ENCODE measurements around the gene TMEM178A. TPM values are rescaled to one million over a fixed set of nuclear protein-coding genes. Genes with fewer than 3 reads are reported as not detected.

The TMEM178A gene
- total and polyA plus RNA-seq, 10 donors = 0.49 to 2.1 (median 0.89) TPM

DNA sequence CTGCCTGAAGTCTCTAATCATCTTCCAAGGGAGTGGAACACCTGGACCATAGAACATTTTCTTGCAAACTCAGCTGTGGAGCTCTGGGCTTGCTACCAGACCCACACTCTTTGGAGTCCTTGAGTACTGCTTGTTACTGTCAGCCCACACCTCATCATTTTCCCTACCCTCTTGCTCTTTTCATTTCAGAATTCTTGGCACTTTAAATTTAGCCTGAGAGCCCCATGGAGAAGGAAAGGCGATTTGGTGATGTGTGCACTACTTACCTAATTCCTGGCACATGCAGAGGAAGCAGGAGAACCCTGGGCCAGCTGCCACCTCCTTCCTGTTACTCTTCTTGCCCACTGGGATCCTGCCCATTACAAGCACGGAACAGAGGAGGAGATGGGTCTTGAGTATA lies 31.7 kb downstream of the TMEM178A start:
- WGBS, 5 donors = 51 to 69% (median 57%) methylated on average over 2 of the region's 2 CpGs
- intact Hi-C loops (cut with DNase I; ENCODE audit: low total_unique reads) = no loop called here
- Histone ChIP-seq H3K9me3 (peaks cover 3 to 32% (median 31%) of the 10 kb centered on the region in 8 donors), H3K36me3 (no peaks in the 10 kb centered on the region), H3K4me3 (no peak overlapping the region), H3K27me3 (replicated peaks in 1 of 7) (no peaks in the 10 kb centered on the region), H3K4me1 (no peaks in the 10 kb centered on the region), H3K27ac (no peak overlapping the region)
- TF ChIP-seq, protein P1, sequence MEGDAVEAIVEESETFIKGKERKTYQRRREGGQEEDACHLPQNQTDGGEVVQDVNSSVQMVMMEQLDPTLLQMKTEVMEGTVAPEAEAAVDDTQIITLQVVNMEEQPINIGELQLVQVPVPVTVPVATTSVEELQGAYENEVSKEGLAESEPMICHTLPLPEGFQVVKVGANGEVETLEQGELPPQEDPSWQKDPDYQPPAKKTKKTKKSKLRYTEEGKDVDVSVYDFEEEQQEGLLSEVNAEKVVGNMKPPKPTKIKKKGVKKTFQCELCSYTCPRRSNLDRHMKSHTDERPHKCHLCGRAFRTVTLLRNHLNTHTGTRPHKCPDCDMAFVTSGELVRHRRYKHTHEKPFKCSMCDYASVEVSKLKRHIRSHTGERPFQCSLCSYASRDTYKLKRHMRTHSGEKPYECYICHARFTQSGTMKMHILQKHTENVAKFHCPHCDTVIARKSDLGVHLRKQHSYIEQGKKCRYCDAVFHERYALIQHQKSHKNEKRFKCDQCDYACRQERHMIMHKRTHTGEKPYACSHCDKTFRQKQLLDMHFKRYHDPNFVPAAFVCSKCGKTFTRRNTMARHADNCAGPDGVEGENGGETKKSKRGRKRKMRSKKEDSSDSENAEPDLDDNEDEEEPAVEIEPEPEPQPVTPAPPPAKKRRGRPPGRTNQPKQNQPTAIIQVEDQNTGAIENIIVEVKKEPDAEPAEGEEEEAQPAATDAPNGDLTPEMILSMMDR (IDR thresholded peaks at IDR 0.05 in 8 of 11, conservative IDR thresholded peaks at IDR 0.05 in 3 of 11) = no peak
- TF ChIP-seq POLR2AphosphoS5 (IDR thresholded peaks at IDR 0.05) (no peak), POLR2A (IDR thresholded peaks at IDR 0.05) (no peak)
- DNase-seq = no peak

DNA sequence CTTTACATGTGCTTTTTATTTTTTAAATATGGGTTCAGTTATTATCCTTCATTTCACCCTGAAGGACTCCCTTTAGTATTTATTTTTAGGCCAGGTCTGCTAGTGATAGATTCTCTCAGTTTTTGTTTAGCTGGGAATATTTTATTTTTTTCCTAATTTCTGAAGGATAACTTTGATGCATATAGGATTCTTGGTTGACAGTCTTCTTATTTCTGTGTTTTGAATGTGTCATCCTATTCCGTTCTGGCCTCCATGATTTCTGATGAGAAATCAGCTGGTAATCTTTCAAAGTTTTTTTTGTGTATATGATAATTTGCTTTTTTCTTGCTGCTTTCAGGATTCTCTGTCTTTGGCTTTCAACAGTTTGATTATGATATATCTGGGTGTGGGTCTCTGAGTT lies 35.4 kb downstream of the TMEM178A start:
- intact Hi-C loops (cut with DNase I; ENCODE audit: low total_unique reads) = no loop called here
- DNase-seq = no peak
- H3K4me1 ChIP-seq = no peaks in the 10 kb centered on the region
- H3K36me3 ChIP-seq = no peaks in the 10 kb centered on the region
- no peaks in the 10 kb centered on the region for H3K27me3 ChIP-seq (replicated peaks in 1 of 7)
- H3K9me3 ChIP-seq = peaks cover 3 to 44% (median 37%) of the 10 kb centered on the region in 8 donors
- no peak overlapping the region for H3K4me3 ChIP-seq
- H3K27ac ChIP-seq = no peak overlapping the region
- TF ChIP-seq, protein P1 (IDR thresholded peaks at IDR 0.05 in 8 of 11, conservative IDR thresholded peaks at IDR 0.05 in 3 of 11) = no peak
- TF ChIP-seq POLR2AphosphoS5 (IDR thresholded peaks at IDR 0.05) (no peak), POLR2A (IDR thresholded peaks at IDR 0.05) (no peak)
- WGBS, 5 donors = 90 to 100% (median 97%) methylated on average over 1 of the region's 1 CpG

DNA sequence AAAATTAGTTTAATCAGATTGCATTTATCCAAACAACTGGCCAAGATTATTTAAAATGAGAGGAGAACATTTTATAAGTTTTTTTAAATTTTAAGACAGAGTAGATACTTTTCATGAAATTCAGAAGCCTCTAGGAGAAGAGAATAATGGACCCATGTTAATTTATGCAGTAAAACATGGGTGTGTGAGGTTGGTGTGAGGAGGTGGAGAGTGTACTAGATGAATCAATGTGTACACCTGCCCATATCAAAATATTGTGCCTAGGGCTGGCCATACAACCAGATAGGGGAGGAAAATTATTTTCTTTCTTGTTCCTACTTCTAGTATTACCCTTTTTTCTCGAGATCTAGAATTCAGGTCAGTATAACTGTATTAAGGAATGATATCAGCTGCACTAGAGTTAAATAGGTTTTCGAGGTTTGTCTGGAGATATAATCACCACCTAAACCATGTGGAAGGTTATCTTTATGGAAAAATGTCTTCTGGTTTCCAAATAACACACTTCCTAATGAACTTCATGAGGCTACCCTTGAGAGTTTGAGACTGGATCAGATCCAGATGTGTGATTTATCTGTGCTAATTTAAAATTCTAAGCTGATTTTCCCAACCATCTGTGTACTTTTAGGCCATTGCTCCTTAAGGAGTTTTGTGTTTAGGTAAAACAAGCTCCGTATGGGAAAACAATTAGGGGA lies 37.6 kb downstream of the TMEM178A start:
- Histone ChIP-seq H3K4me3 (no peak overlapping the region), H3K9me3 (peaks cover 3 to 44% (median 37%) of the 10 kb centered on the region in 8 donors), H3K27ac (no peak overlapping the region), H3K4me1 (no peaks in the 10 kb centered on the region), H3K27me3 (replicated peaks in 1 of 7) (no peaks in the 10 kb centered on the region), H3K36me3 (no peaks in the 10 kb centered on the region)
- DNase-seq = no peak
- WGBS, 5 donors = 80 to 91% (median 82%) methylated on average over 3 of the region's 3 CpGs
- intact Hi-C loops (cut with DNase I; ENCODE audit: low total_unique reads) = no loop called here
- TF ChIP-seq POLR2A (IDR thresholded peaks at IDR 0.05) (no peak), POLR2AphosphoS5 (IDR thresholded peaks at IDR 0.05) (no peak)
- TF ChIP-seq, protein P1 (IDR thresholded peaks at IDR 0.05 in 8 of 11, conservative IDR thresholded peaks at IDR 0.05 in 3 of 11) = no peak

DNA sequence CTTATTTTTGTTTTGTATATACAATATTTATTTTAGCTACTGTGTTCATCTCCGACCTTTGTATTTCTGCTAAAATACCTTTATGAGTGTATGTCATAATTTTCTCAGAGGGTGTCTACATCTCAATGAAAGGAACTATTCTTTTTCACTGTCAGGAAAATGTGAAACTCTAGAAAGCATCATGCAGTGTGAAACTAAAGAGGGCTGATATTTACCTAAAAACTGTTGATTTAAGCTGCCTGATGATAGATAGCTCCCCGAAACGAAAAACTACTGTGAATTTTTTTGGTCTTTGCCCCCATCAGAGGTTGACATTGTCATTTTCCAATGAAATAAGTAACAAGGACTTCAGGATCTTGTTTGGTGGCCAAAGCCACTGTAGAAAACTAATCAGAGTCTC lies 38.8 kb downstream of the TMEM178A start:
- WGBS, 5 donors = 83 to 91% (median 87%) methylated on average over 3 of the region's 3 CpGs
- intact Hi-C loops (cut with DNase I; ENCODE audit: low total_unique reads) = no loop called here
- Histone ChIP-seq H3K27ac (no peak overlapping the region), H3K27me3 (replicated peaks in 1 of 7) (no peaks in the 10 kb centered on the region), H3K4me1 (no peaks in the 10 kb centered on the region), H3K4me3 (no peak overlapping the region), H3K36me3 (no peaks in the 10 kb centered on the region), H3K9me3 (peaks cover 3 to 41% (median 35%) of the 10 kb centered on the region in 8 donors)
- DNase-seq = no peak
- no peak for TF ChIP-seq POLR2A (IDR thresholded peaks at IDR 0.05)
- no peak for TF ChIP-seq POLR2AphosphoS5 (IDR thresholded peaks at IDR 0.05)
- TF ChIP-seq, protein P1 (IDR thresholded peaks at IDR 0.05 in 8 of 11, conservative IDR thresholded peaks at IDR 0.05 in 3 of 11) = no peak
